Umbilical cord (tissue), 2 donors: ENCODE results near the gene CRY2. TPM values are rescaled to one million over a fixed set of nuclear protein-coding genes. Genes with fewer than 3 reads are reported as not detected.

Experiments
- DNase-seq: peaks from one replicate; pipeline ENCODE4 v3.0.0-alpha.2; 2015; ENCODE audit warnings: low spot score
- total RNA-seq: library from RNA; depleted of rRNA; stranded (reverse); fragments of >200 nt; gene quantifications from one replicate; pipeline ENCODE4 v1.2.3, GENCODE V29; 2014; ENCODE audit warnings: low replicate concordance; ENCODE audit not compliant: insufficient read depth

The CRY2 gene
- total RNA-seq, 1 donor from 2014 or later = 23.4 TPM

GRCh38 chr11:45848654-45849081 is 1.4 kb downstream of the CRY2 start:
- DNase-seq = no peak

- no peak for DNase-seq
Measured at GRCh38 chr11:45850446-45850845, 3.2 kb downstream of the CRY2 start.

GRCh38 chr11:45851228-45851627 is 4.0 kb downstream of the CRY2 start:
- no peak for DNase-seq

- no peak for DNase-seq
Measured at GRCh38 chr11:45852018-45852711, 4.9 kb downstream of the CRY2 start.

- no peak for DNase-seq
Measured at GRCh38 chr11:45852712-45853101, 5.4 kb downstream of the CRY2 start.

- DNase-seq = peak; percentile 42
Measured at GRCh38 chr11:45853332-45854219, 6.3 kb downstream of the CRY2 start.

- DNase-seq = no peak
Measured at GRCh38 chr11:45855308-45855707, 8.0 kb downstream of the CRY2 start.

- DNase-seq = peak; percentile 69
Measured at GRCh38 chr11:45856044-45856468, 8.8 kb downstream of the CRY2 start.

DNA sequence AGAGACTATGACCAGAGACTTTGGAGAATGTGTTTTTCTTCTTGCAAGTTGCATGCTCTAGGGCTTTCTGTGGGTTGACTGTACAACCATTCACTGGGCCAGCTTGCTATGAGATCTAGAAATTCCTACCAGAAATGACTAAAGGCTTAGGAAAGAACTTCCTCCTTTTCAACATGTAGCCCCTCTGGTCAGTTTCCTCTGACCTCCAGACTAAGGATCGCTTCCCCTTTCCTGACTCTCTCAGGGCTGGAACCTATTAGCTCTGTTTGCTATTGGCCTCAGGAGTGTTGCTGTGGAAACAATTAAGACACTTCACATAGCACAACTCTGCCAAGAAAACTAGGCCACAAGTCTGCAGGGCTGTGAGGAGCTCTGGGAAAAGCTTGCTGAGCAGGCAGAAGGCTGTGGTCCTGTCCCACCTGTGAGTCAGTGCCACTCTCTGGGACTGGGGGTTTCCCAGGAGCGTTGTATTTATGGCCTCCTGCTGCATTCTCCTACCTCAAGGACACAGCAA is 10.7 kb downstream of the CRY2 start:
- peak; percentile 90 for DNase-seq

DNA sequence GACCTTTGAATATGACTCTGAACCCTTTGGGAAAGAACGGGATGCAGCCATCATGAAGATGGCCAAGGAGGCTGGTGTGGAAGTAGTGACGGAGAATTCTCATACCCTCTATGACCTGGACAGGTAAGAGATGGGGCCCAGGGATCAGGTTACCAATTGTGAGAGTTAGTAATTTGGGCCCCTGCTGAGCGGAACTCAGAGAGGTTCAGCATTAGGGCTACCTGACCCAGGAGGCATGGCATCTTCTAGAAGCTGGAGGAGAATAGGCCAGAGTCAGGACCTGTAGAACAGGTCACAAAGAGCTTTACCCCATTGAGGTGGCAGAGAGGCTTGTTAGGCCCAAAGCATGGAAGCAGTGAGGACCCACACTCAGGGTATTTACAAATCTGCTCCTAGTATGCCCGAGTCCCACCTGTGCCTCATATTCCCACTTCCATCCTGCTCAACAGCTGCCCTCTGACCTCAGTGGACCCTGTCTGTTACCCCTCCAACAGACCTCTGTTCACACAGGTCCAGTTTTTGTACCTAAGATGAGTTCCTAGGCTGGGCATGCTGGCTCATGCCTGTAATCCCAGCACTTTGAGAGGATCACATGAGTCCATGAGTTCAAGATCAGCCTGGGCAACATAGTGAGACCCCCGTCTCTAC is 11.6 kb downstream of the CRY2 start:
- DNase-seq = no peak

- DNase-seq = peak; percentile 98
Measured at GRCh38 chr11:45859661-45860140, 12.4 kb downstream of the CRY2 start.

DNA sequence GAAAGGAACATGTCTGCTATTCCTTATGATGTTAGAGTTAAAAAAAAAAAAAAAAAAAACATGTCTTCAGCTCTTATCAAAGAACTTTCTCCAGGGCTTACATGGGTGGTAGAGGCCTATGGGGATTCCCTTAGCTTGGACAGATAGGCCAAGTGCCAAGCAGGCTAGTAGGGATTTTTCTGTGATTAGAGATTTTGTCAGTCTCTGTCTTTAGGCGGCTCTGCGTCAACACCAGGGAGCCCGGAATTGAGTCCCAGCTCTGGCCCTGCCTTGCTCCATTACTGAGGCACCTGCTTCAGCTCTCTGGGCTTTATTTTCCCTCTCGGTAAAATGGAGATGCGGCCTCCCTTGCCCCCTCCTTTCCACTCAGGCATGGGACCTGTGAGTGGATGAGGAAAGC is 13.1 kb downstream of the CRY2 start:
- peak; percentile 86 for DNase-seq

GRCh38 chr11:45860764-45861510 is 13.7 kb downstream of the CRY2 start:
- DNase-seq = no peak

DNA sequence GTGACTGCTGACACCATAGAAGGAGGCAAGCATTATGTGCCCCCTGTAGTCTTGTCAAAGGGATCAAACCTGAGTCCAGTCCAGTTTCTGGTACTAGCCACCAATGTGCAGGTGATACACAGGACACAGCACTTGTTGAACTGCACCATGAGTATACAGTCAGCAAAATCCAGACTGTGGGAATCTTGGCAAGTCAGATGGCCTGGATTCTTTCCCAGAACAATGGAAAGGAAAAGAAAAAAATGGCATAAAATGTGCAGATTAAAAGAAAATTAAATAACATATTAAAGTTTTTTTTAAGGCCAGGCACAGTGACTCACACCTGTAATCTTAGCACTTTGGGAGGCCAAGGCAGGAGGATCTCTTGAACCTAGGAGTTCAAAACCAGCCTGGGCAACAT is 16.8 kb downstream of the CRY2 start:
- DNase-seq = no peak

- no peak for DNase-seq
Measured at GRCh38 chr11:45869551-45869950, 22.3 kb downstream of the CRY2 start.

- DNase-seq = no peak
Measured at GRCh38 chr11:45870706-45871105, 23.4 kb downstream of the CRY2 start.

DNA sequence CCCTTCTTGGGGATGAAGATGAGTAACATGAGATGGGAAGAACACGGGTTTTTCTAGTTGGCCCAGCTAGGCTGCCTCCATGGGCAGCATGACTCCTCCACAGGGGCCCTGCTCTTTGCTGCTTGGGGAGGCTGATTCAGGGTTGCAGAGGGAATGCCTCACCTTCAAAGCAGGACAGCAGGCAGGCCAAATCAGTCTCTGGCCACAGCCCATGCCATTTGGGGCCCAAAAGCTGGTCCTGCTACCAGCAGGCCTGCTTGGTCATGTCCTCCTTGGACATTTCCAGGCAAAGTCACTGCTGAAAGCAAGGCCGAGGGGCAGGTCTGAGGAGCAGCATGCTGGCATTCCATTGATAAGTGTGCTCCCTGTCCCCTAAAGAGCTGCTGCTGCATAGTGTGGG is 24.4 kb downstream of the CRY2 start:
- DNase-seq = no peak

GRCh38 chr11:45872651-45873356 is 25.5 kb downstream of the CRY2 start:
- DNase-seq = peak; percentile 64

- DNase-seq = no peak
Measured at GRCh38 chr11:45876401-45876800, 29.1 kb downstream of the CRY2 start.

DNA sequence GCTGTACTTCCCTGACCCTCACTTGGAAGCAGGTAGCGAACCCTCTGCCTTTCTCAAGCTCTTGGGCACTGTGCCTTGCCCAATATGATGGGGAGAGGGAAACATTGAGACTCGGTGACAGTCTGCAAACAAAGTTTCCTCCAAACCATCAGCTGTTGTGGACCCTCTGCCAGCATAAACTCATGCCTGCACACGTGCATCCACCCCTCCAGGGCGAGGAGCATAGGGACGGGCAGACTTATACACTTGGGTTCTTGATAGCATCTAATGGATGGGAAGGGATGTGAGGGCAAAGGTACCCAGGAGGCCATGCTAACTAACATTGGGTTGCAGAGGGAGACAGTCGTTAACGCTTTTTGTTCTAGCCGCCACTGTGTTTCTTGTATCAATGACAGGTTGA is 29.9 kb downstream of the CRY2 start:
- DNase-seq = no peak

DNA sequence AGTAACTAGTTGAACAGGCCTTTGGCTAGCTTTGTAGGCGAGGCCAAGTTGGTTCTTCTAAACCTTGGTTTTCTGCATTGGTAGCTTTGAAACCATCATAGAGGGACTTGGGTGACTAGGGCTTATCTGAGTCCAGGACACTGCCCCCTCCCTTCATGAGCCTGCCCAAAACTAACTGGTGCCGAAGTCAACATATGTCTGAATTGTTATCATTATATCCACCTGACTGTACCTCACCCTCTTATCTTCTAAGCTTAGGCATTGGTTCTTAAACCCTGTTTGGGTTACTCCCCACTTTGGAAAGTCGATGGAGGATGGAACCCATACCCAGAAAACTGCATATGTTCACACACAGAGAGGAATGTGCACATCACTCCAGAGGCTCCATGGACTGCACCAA is 30.6 kb downstream of the CRY2 start:
- no peak for DNase-seq
